Activated gamma-delta T cell (primary cell): ENCODE data around the gene TNFSF11.
"Not testable (repeated sequence)": the region's sequence is repeated elsewhere in the genome, so short reads cannot be mapped to it uniquely, and the experiment has no call there.

Source experiments
- DNase-seq: peaks from one replicate; lab custom pipeline; 2025; lab: John Stamatoyannopoulos, UW

The TNFSF11 gene

GRCh38 chr13:42560320-42560719 is 13.6 kb upstream of the TNFSF11 start:
- DNase-seq = not testable (repeated sequence)

DNA sequence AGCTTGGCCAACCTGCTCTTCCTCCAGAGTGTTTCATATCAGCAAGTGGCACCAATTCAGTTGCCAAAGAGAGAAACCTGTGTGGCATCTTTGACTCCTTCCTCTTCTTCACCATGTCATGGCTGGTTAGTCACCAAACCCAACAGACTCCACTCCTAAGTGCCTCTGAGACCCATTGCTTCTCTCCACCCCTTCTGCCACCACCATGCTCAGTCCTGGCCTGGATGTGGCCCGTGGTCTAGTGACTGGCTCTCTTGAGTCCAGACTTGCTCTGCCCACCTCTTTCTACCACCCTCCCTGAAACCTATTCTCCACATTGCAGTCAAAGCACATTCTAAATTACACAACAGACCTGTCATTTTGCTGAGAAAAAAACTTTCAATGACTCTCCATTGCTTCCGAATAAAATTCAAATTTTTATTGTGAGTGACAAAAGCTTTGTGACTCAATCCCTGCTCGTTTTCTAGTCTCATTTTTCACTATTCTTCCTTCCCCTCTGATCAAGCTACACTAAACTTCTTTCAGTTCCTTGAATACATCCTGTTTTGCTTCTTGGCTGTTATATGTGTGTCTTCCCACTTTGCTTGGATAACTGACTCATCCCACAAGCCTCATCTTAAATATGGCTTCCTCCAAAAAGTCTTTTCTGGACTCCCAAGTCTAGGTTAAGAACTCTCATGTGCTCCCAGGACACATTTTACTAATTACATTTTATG is 12.0 kb upstream of the TNFSF11 start:
- no peak for DNase-seq

DNA sequence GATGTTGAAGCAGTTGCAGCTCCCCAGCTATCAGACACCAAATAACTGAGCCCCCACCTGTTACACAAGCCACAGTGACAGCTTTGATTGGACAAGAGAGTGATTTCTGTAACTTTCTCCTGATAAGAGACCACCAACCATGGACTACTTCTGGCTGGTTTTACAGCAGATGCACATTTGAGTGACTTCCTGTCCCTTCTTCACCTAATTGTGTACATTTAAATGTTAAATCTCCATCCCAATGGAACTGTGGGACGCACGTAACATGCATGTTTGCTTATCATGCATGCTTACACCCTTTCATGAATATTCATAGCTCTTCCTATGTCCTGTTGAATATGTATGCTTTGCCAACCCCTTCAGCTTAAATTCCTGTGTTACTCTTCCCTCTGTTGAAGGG is 6.0 kb upstream of the TNFSF11 start:
- no peak for DNase-seq

DNA sequence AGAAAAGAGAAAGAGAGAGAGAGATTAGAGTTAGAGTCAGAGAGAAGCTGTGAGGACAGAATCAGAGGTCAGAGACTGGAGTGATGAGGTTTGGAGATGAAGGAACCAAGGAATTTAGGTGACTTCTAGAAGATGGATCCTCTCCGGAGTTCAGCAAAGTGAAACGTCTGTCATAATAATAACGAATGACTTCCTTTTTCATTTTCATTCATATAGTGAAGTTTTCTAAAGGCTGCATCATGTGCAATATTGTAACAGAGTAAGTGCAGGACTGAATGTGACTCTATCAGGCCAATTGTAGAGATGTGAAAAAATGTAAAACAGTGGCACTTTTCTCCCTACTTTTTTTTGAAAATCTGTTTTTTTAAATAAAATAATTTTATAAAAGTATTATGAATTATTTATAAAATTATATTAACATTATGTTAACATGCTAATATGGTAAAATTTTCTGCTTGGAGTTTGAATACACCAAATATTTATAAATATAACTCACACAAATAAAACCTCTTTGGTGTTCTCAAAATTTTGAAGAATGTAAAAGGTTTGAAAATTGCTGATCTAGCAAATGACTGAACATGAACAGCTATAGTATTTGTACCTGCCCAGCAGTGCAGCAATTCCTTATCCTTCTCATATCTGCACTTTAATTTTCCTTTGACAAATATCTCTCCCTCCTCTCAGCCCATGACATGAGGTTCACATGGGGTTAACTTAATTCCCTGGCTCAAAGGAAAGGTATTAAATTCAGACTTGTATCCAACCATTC is 4.2 kb upstream of the TNFSF11 start:
- no peak for DNase-seq

GRCh38 chr13:42571895-42572294 is 2.1 kb upstream of the TNFSF11 start:
- no peak for DNase-seq

GRCh38 chr13:42574435-42575311 is 721 bp downstream of the TNFSF11 start:
- DNase-seq = no peak

- DNase-seq = no peak
Observed at GRCh38 chr13:42575938-42576337, 2.0 kb downstream of the TNFSF11 start.

DNA sequence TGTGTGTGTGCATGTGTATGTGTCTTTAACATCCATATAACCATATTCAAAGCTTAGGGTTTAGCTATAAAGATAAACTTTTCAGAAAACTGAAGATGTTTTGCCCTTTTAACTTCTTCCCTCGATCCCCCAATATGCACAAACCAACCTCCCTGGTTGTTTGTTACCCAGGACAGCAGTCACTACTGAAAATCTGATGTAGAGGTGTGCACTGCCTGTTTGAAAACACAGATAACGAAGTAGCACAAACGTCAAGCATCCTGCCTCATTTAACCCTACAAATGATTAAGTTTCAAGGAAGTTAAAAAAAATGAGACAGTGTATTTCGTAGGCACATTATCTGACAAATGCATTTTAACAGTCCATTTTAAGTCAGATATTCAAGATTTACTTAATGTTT is 3.6 kb downstream of the TNFSF11 start:
- no peak for DNase-seq

GRCh38 chr13:42580644-42581043 is 6.7 kb downstream of the TNFSF11 start:
- DNase-seq = no peak

GRCh38 chr13:42581427-42581826 is 7.5 kb downstream of the TNFSF11 start:
- DNase-seq = no peak

DNA sequence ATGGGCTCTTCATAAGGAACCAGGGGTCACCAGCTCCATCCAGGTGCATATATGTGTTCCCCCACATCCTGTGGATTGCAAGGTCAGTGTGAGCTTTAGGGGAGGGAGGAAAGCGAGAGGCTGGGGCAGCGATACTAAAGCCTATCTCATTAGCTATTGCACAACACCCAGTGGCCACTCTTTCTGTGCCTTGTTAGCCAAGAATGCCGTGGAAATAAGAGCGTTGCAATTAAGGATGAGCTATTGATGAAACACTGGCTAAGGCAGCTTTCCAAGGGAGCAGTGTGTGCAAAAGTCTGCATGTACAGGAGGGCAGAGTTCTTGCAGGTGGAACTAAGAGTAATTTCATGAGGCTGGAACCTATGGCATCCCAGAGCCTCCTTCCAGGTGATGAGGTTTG is 17.6 kb downstream of the TNFSF11 start:
- no peak for DNase-seq

- DNase-seq = no peak
Observed at GRCh38 chr13:42592915-42593900, 19.3 kb downstream of the TNFSF11 start.

DNA sequence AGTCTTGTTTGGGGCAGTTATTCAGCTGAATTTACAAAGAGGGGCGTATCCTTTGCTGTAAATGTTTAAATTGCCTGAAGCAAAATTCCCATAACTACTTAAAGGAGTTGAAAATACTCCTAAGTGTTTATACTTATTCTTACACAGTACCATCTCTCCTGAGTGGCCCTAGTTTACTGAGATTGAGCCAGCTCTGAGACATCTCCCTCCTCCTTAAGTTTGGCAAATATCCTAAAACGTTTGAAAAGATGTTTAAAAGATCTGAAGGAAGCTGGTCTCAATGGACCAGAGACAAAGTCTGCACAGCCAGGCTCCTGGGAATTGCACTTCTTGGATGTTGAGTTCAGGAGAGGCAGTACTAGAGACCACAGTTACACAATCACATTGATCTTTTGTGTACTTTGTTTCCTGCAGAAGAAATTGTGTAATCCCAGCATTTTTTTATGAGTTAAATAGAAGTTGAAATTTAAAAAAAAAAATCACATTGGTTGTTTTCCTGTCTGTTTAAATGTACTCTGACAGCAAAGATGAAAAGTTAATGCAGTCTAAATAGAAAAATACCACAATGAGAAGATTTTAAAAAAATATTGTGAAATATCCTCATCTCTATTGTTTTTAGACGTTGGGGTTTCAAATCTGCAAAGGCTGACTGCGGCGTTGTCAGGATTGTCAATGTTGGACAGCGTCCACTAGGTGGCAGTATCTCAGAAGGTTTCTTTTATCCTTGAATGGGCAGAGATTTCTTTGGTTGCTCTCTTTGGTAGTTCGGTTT is 20.7 kb downstream of the TNFSF11 start:
- no peak for DNase-seq

DNA sequence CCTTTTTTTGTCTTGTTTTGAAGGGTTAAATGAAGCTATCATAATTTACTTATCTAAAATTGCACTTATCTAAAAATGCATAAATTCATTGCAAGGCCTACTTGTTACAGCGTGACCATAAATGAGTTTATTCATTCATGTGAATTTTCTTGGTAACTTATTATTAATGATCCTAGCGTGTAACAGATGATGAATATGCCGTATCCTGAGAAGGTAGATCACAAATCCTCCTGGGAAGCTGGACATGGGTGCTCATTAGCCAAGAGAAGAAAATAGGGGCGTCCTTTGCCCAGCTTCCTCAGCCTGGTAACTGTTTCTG is 21.3 kb downstream of the TNFSF11 start:
- DNase-seq = no peak

DNA sequence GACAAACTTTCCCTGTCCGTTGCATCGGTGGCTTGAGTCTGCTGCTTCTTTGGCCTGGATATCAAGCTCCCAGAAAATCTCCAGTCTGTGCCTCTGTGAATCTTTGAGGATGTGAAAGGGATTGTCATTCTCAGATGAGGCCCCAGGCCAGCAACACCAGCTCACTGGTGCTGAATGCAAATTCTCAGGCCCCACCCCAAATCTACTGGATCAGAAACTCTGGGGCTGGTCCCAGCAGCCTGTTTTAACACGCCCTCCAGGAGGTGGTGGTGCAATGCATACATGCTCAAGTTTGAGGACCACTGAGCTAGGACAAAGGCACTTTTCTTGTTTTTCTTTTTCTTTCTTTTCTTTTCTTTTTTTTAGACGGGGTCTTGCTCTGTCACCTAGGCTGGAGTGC is 23.6 kb downstream of the TNFSF11 start:
- DNase-seq = no peak

DNA sequence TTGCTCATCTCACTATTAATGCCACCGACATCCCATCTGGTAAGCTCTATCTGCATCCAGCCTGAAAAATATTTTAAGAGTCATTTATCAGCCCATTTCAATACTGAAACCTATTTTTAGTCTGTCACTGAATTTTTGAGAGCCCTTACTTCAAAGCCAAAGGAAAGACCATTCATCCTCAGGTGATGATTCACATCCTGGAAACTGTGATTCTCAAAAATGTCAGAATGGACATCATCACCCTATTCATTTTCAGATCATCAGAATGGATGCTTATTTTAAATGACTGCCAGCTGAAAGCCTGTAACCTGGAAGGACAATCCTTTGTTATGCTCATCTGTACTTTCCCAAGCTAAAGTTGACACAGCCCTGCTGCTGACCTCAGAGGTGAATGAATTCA is 27.0 kb downstream of the TNFSF11 start:
- no peak for DNase-seq

DNA sequence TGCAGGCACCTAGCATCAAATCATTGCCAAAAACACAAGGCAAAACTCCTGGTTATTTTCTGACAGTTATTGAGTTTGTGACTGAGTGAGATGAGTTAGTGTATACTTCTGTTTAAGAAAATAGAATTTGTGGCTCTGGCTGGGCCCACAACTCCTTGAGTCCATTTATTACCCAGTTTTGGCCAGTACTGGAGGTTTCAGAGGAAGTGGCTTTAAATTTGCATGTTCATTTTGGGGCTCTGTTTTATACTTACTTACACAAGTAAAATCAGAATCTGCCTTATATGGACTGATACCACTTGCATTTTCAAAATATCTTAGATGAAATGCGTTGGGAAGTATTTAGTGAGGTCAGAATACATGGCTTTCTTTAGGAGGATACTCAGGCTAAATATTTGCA is 29.0 kb downstream of the TNFSF11 start:
- no peak for DNase-seq

- DNase-seq = no peak
Observed at GRCh38 chr13:42603571-42603970, 29.6 kb downstream of the TNFSF11 start.

GRCh38 chr13:42607546-42607945 is 33.6 kb downstream of the TNFSF11 start:
- no peak for DNase-seq

- no peak for DNase-seq
Observed at GRCh38 chr13:42610649-42611048, 36.7 kb downstream of the TNFSF11 start.
